HTERT RPE-1 (cell line): ENCODE data around the gene CACNG7.
"Not testable (repeated sequence)": the region's sequence is repeated elsewhere in the genome, so short reads cannot be mapped to it uniquely, and the experiment has no call there.

Source experiments
- in situ Hi-C: fragments of 300-500 bp; cut with MboI; formaldehyde crosslinking; loops from 4 replicates; pipeline ENCODE4 v1.14.3; 2020; ENCODE audit warnings: low sequenced_read_pairs

Gene CACNG7

GRCh38 chr19:53908935-53909415, at the start of gene CACNG7:
Gene CACNG7, plus strand, starts transcription at chr19:53909278. Its CDS starts 3,554 bp downstream, at chr19:53912832.
- in situ Hi-C loops: no loop called here

- in situ Hi-C loops: no loop called here
Measured at GRCh38 chr19:53864308-53864836, 44.7 kb upstream of the CACNG7 start.

GRCh38 chr19:53865523-53865917, 43.6 kb upstream of the CACNG7 start:
- in situ Hi-C loops: no loop called here

- in situ Hi-C loops: no loop called here
Measured at GRCh38 chr19:53865918-53866864, 42.9 kb upstream of the CACNG7 start.

GRCh38 chr19:53866865-53867224, 42.2 kb upstream of the CACNG7 start:
- in situ Hi-C loops: no loop called here

GRCh38 chr19:53867225-53868090, 41.6 kb upstream of the CACNG7 start, which contains the start of gene MYADM:
Gene MYADM, plus strand, starts transcription at chr19:53867883. Its CDS starts 5,647 bp downstream, at chr19:53873530.
- in situ Hi-C loops: no loop called here

GRCh38 chr19:53868091-53868891, 40.8 kb upstream of the CACNG7 start:
- in situ Hi-C loops: no loop called here

- in situ Hi-C loops: no loop called here
Measured at GRCh38 chr19:53868892-53869804, 39.9 kb upstream of the CACNG7 start.

GRCh38 chr19:53869805-53870484, 39.1 kb upstream of the CACNG7 start:
- in situ Hi-C loops: not testable (repeated sequence)

GRCh38 chr19:53870485-53870844, 38.6 kb upstream of the CACNG7 start:
- in situ Hi-C loops: no loop called here

GRCh38 chr19:53871454-53871853, 37.6 kb upstream of the CACNG7 start:
- in situ Hi-C loops: no loop called here

GRCh38 chr19:53872762-53873161, 36.3 kb upstream of the CACNG7 start:
- in situ Hi-C loops: no loop called here

GRCh38 chr19:53873773-53874605, 35.1 kb upstream of the CACNG7 start:
- in situ Hi-C loops: no loop called here

- in situ Hi-C loops: no loop called here
Measured at GRCh38 chr19:53874606-53874990, 34.5 kb upstream of the CACNG7 start.

- in situ Hi-C loops: no loop called here
Measured at GRCh38 chr19:53875602-53876325, 33.3 kb upstream of the CACNG7 start.

- in situ Hi-C loops: no loop called here
Measured at GRCh38 chr19:53876651-53877224, 32.3 kb upstream of the CACNG7 start.

- in situ Hi-C loops: no loop called here
Measured at GRCh38 chr19:53877361-53877766, 31.7 kb upstream of the CACNG7 start.
